Neural progenitor cell (in vitro differentiated cells): ENCODE data around the gene CPS1.

Experiments used
- EZH2 ChIP-seq: fragments of 200-600 bp; sonication (generic); IDR thresholded peaks from 2 replicates; pipeline ENCODE4 v1.6.1; 2017; ENCODE audit warnings: antibody characterized with exemption, mild to moderate bottlenecking, moderate library complexity
- TF ChIP-seq, protein P1 (sequence below): fragments of 200-600 bp; sonication (generic); IDR thresholded peaks from 2 replicates; pipeline ENCODE4 v1.5.1; 2017; ENCODE audit warnings: antibody characterized with exemption, mild to moderate bottlenecking

DNA sequence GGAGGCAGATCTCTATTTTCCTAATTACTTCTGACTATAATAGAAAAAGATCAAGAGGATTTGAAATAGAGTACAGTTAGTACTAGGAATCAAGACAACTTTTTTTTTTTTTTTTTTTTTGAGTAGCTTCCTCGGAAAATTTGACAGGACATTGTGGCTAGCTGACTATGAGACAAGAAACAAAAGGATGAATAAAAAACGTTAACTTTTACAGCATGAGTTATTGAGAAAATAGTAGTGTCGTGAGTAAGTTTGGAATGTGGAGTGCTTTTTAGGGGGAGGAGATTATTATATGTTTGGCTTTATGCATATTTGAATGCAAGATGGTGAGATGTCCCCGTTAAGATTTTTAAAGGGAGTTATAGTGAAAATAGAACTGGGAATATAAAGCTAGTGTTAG is 27.7 kb upstream of the CPS1 start:
- TF ChIP-seq EZH2: no peak
- TF ChIP-seq, protein P1, sequence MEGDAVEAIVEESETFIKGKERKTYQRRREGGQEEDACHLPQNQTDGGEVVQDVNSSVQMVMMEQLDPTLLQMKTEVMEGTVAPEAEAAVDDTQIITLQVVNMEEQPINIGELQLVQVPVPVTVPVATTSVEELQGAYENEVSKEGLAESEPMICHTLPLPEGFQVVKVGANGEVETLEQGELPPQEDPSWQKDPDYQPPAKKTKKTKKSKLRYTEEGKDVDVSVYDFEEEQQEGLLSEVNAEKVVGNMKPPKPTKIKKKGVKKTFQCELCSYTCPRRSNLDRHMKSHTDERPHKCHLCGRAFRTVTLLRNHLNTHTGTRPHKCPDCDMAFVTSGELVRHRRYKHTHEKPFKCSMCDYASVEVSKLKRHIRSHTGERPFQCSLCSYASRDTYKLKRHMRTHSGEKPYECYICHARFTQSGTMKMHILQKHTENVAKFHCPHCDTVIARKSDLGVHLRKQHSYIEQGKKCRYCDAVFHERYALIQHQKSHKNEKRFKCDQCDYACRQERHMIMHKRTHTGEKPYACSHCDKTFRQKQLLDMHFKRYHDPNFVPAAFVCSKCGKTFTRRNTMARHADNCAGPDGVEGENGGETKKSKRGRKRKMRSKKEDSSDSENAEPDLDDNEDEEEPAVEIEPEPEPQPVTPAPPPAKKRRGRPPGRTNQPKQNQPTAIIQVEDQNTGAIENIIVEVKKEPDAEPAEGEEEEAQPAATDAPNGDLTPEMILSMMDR: no peak
